NCI-H345 treated with DMSO at 0.1 percent for 48 hours (cell line): ENCODE data around the gene PAPSS2.
"Not testable (repeated sequence)": the region's sequence is repeated elsewhere in the genome, so short reads cannot be mapped to it uniquely, and the experiment has no call there.

Source experiments
- DNase-seq: peaks from one replicate; lab custom pipeline; 2025; ENCODE audit not compliant: unreplicated experiment; lab: John Stamatoyannopoulos, UW

The PAPSS2 gene

GRCh38 chr10:87642486-87642885 is 17.2 kb upstream of the PAPSS2 start:
- DNase-seq, result no peak

- no peak for DNase-seq
Observed at GRCh38 chr10:87642988-87643387, 16.7 kb upstream of the PAPSS2 start.

- no peak for DNase-seq
Observed at GRCh38 chr10:87643920-87644319, 15.8 kb upstream of the PAPSS2 start.

GRCh38 chr10:87644500-87644899 is 15.2 kb upstream of the PAPSS2 start:
- DNase-seq, result not testable (repeated sequence)

- DNase-seq, result no peak
Observed at GRCh38 chr10:87646192-87646909, 13.3 kb upstream of the PAPSS2 start.

GRCh38 chr10:87646935-87647334 is 12.7 kb upstream of the PAPSS2 start:
- DNase-seq, result no peak

GRCh38 chr10:87650838-87651589 is 8.7 kb upstream of the PAPSS2 start:
- no peak for DNase-seq

- no peak for DNase-seq
Observed at GRCh38 chr10:87651801-87652200, 7.9 kb upstream of the PAPSS2 start.

GRCh38 chr10:87652261-87652660 is 7.4 kb upstream of the PAPSS2 start:
- no peak for DNase-seq

GRCh38 chr10:87654212-87654611 is 5.5 kb upstream of the PAPSS2 start:
- DNase-seq, result no peak

- peak; percentile 14 for DNase-seq
Observed at GRCh38 chr10:87656431-87657072, 3.1 kb upstream of the PAPSS2 start.

- DNase-seq, result no peak
Observed at GRCh38 chr10:87657371-87657770, 2.3 kb upstream of the PAPSS2 start.

- peak; percentile 78 for DNase-seq
Observed at GRCh38 chr10:87658321-87658795, 1.3 kb upstream of the PAPSS2 start.

- DNase-seq, result no peak
Observed at GRCh38 chr10:87658858-87659555, 671 bp upstream of the PAPSS2 start.

- DNase-seq, result no peak
Observed at GRCh38 chr10:87660484-87661133, 931 bp downstream of the PAPSS2 start.

GRCh38 chr10:87661861-87662785 is 2.4 kb downstream of the PAPSS2 start:
- DNase-seq, result no peak

- no peak for DNase-seq
Observed at GRCh38 chr10:87664276-87664701, 4.6 kb downstream of the PAPSS2 start.

- no peak for DNase-seq
Observed at GRCh38 chr10:87667493-87667892, 7.8 kb downstream of the PAPSS2 start.

GRCh38 chr10:87668324-87669074 is 8.8 kb downstream of the PAPSS2 start:
- no peak for DNase-seq
